Coronary artery (tissue), 2 donors: ENCODE data around the gene NTM.
A peak's percentile ranks its signal among the peaks of the same experiment; 100 is the strongest.

Source experiments
- DNase-seq: peaks from one replicate; pipeline ENCODE4 v3.0.0-alpha.2; 2017; ENCODE audit warnings: low spot score
- H3K27ac ChIP-seq, 2 donors: fragments of 200-600 bp; sonication (generic); one replicate each; pipeline ENCODE4 v1.5.1; 2016 to 2019
- H3K4me3 ChIP-seq: fragments of 200-600 bp; sonication (generic); 2 replicates; pipeline ENCODE4 v1.5.1; 2016; ENCODE audit warnings: mild to moderate bottlenecking, moderate library complexity
- CTCF ChIP-seq: fragments of 200-600 bp; sonication (generic); IDR thresholded peaks from one replicate; pipeline ENCODE4 v1.5.1; 2019; ENCODE audit warnings: antibody characterized with exemption

NTM gene

GRCh38 chr11:132054822-132055221 lies 684.4 kb downstream of the NTM start:
- TF ChIP-seq CTCF: no peak
- no peak overlapping the region for H3K4me3 ChIP-seq
- DNase-seq: no peak
- no peak overlapping the region for H3K27ac ChIP-seq

GRCh38 chr11:132055296-132055695 lies 684.9 kb downstream of the NTM start:
- DNase-seq: no peak
- Histone ChIP-seq H3K4me3 (no peak overlapping the region), H3K27ac (no peak overlapping the region)
- TF ChIP-seq CTCF: no peak

- no peak for TF ChIP-seq CTCF
- Histone ChIP-seq H3K4me3 (no peak overlapping the region), H3K27ac (peak overlapping the region in 1 of 2 donors; percentile 35)
- DNase-seq: no peak
These were observed 686.3 kb downstream of the NTM start for GRCh38 chr11:132056689-132057088.

- TF ChIP-seq CTCF: no peak
- H3K27ac ChIP-seq: peak overlapping the region in 1 of 2 donors; percentile 82
- no peak for DNase-seq
- H3K4me3 ChIP-seq: no peak overlapping the region
These were observed 686.9 kb downstream of the NTM start for GRCh38 chr11:132057266-132057665.

GRCh38 chr11:132058211-132058772 lies 687.9 kb downstream of the NTM start:
- Histone ChIP-seq H3K27ac (peak overlapping the region in 1 of 2 donors; percentile 82), H3K4me3 (no peak overlapping the region)
- DNase-seq: no peak
- TF ChIP-seq CTCF: no peak

GRCh38 chr11:132060567-132060966 lies 690.2 kb downstream of the NTM start:
- Histone ChIP-seq H3K27ac (no peak overlapping the region), H3K4me3 (no peak overlapping the region)
- DNase-seq: no peak
- no peak for TF ChIP-seq CTCF

- Histone ChIP-seq H3K4me3 (no peak overlapping the region), H3K27ac (no peak overlapping the region)
- TF ChIP-seq CTCF: no peak
- DNase-seq: no peak
These were observed 691.6 kb downstream of the NTM start for GRCh38 chr11:132062031-132062430.
